Spleen (tissue), 11 donors: ENCODE data around the gene TAOK2. TPM values are rescaled to one million over a fixed set of nuclear protein-coding genes. Genes with fewer than 3 reads are reported as not detected.

ENCODE experiments used
- DNase-seq: peaks from one replicate; pipeline ENCODE4 v3.0.0-alpha.2; 2020
- H3K27ac ChIP-seq, 8 donors: fragments of 200-600 bp; sonication (generic) in 7 of 8; 1 replicate in 4 of 8; 2 replicates in 4 of 8; pipeline versions ENCODE4 v1.5.0 to v1.8.0; 2016 to 2021; ENCODE audit warnings: inconsistent platforms in 4 of 8, mild to moderate bottlenecking in 4 of 8, moderate library complexity in 1 of 8
- H3K27me3 ChIP-seq, 7 donors: fragments of 200-600 bp; sonication (generic) in 6 of 7; replicated peaks in 1 of 7; 1 replicate in 4 of 7; 2 replicates in 3 of 7; pipeline versions ENCODE4 v1.5.0 to v1.8.0; 2016 to 2021; ENCODE audit warnings: inconsistent platforms in 3 of 7, mild to moderate bottlenecking in 1 of 7
- H3K36me3 ChIP-seq, 6 donors: fragments of 200-600 bp; sonication (generic) in 5 of 6; 1 replicate in 4 of 6; 2 replicates in 2 of 6; pipeline versions ENCODE4 v1.5.0 to v1.8.0; 2016 to 2021; ENCODE audit warnings: inconsistent platforms in 2 of 6
- H3K4me1 ChIP-seq, 6 donors: fragments of 200-600 bp; sonication (generic) in 5 of 6; 1 replicate in 3 of 6; 2 replicates in 3 of 6; pipeline versions ENCODE4 v1.5.0 to v1.8.0; 2016 to 2021; ENCODE audit warnings: inconsistent platforms in 3 of 6
- H3K4me3 ChIP-seq, 8 donors: fragments of 200-600 bp; sonication (generic) in 7 of 8; 1 replicate in 4 of 8; 2 replicates in 4 of 8; pipeline versions ENCODE4 v1.5.0 to v1.8.0; 2016 to 2021; ENCODE audit warnings: inconsistent platforms in 4 of 8, mild to moderate bottlenecking in 4 of 8, moderate library complexity in 2 of 8
- H3K9me3 ChIP-seq, 8 donors: fragments of 200-600 bp; sonication (generic) in 7 of 8; 1 replicate in 4 of 8; 2 replicates in 4 of 8; pipeline versions ENCODE4 v1.5.0 to v1.8.0; 2016 to 2021; ENCODE audit warnings: inconsistent platforms in 4 of 8
- CTCF ChIP-seq, 11 experiments: fragments of 200-600 bp in 7 of 11; fragments of 450-650 bp in 4 of 11; sonication (generic) in 4 of 11; IDR thresholded peaks in 8 of 11; conservative IDR thresholded peaks in 3 of 11; 1 replicate in 7 of 11; 2 replicates in 4 of 11; pipeline versions ENCODE4 v1.4.0 to v1.8.0; 2016 to 2021; ENCODE audit warnings: antibody characterized with exemption in 11 of 11, inconsistent platforms in 4 of 11, mild to moderate bottlenecking in 1 of 11
- POLR2A ChIP-seq, 3 donors: fragments of 450-650 bp; IDR thresholded peaks; one replicate each; pipeline ENCODE4 v1.5.1; 2017; ENCODE audit warnings: antibody characterized with exemption in 3 of 3, mild to moderate bottlenecking in 1 of 3
- POLR2AphosphoS5 ChIP-seq, 3 donors: sonication (generic); formaldehyde crosslinking; IDR thresholded peaks; one replicate each; pipeline ENCODE4 v1.5.1; 2017; ENCODE audit warnings: antibody characterized with exemption in 3 of 3
- WGBS, 5 donors: extraction: QIAGEN DNeasy Blood & Tissue Kit in 3 of 5; methylation state at CpG; one replicate each; pipeline versions ENCODE4 v1.1.5 to v1.1.7; 2013 to 2018; 5-methylcytosine and 5-hydroxymethylcytosine counted together
- intact Hi-C: fragments of 100-400 bp; cut with DNase I; formaldehyde crosslinking; loops from one replicate; pipeline ENCODE4 v1.15.0; 2023; ENCODE audit warnings: low total_unique reads
- polyA plus RNA-seq, 3 donors: library from polyadenylated mRNA; stranded (reverse); fragments of 200-250 nt; gene quantifications; one replicate each; pipeline ENCODE4 v1.2.1, GENCODE V29; 2013
- total RNA-seq, 7 donors: library from RNA; depleted of rRNA in 3 of 7; stranded (reverse); fragments of >200 nt in 3 of 7; fragmentation: NEBNext Ultra II Directional in 4 of 7; extraction: Animal tissue kit (Norgen Biotek cat#: 25700) in 4 of 7; gene quantifications; one replicate each; pipeline versions ENCODE4 v1.1.0 to v1.2.1, GENCODE V29; 2016 to 2021
- donor health status: healthy with polysubstance abuse.
- donor health status: DM: no; HTN: no; CAD: no; lungs with moderate emphysema.
- donor health status: DM: no; HTN: no; CAD: no.
- donor health status: Bipolar disorder and iron deficiency.
- donor health status: healthy.
- donor health status: DM: no; HTN: no; CAD: no.
- donor health status: DM: yes; HTN: yes; CAD: no.

Gene TAOK2
- total and polyA plus RNA-seq, 10 donors = 13.2 to 96.5 (median 71.6) TPM

- intact Hi-C loops = no loop called here
- H3K4me1 ChIP-seq = peaks cover 0 to 21% (median 12%) of the 10 kb centered on the region in 6 donors
- H3K36me3 ChIP-seq = no peaks in the 10 kb centered on the region
- H3K27me3 ChIP-seq = peaks cover 7 to 100% (median 58%) of the 10 kb centered on the region in 7 donors
- H3K4me3 ChIP-seq = no peak overlapping the region
- TF ChIP-seq POLR2AphosphoS5 (IDR thresholded peaks at IDR 0.05) (no peak), POLR2A (IDR thresholded peaks at IDR 0.05) (no peak), CTCF (IDR thresholded peaks at IDR 0.05 in 8 of 11, conservative IDR thresholded peaks at IDR 0.05 in 3 of 11) (no peak)
- H3K27ac ChIP-seq = no peak overlapping the region
- WGBS, 5 donors = 22 to 26% (median 25%) methylated on average over 23 of the region's 23 CpGs
- DNase-seq = no peak
- H3K9me3 ChIP-seq = no peaks in the 10 kb centered on the region
These were observed 56.5 kb downstream of the TAOK2 start for GRCh38 chr16:30030011-30030685.

GRCh38 chr16:30030841-30031413 lies 57.3 kb downstream of the TAOK2 start, which contains the start of gene TLCD3B:
Gene TLCD3B (minus strand): TSS chr16:30031271. CDS start chr16:30030527, 744 bp downstream.
- Histone ChIP-seq H3K27me3 (peaks cover 7 to 100% (median 58%) of the 10 kb centered on the region in 7 donors), H3K9me3 (no peaks in the 10 kb centered on the region), H3K4me1 (peaks cover 0 to 21% (median 12%) of the 10 kb centered on the region in 6 donors), H3K4me3 (peak within 1 kb of the TSS in 1 of 8 donors; percentile 40), H3K36me3 (no peaks in the 10 kb centered on the region), H3K27ac (no peak within 1 kb of the TSS)
- 1 to 4% (median 2%) methylated on average over 15 to 27 of the region's 27 CpGs for whole genome bisulfite sequencing, 5 donors
- DNase-seq = no peak
- intact Hi-C loops = no loop called here
- no peak for TF ChIP-seq CTCF (IDR thresholded peaks at IDR 0.05 in 8 of 11, conservative IDR thresholded peaks at IDR 0.05 in 3 of 11)
- TF ChIP-seq POLR2A (IDR thresholded peaks at IDR 0.05) = no peak
- TF ChIP-seq POLR2AphosphoS5 (IDR thresholded peaks at IDR 0.05) = no peak

GRCh38 chr16:30031477-30031918 lies 57.8 kb downstream of the TAOK2 start:
- 16 to 25% (median 21%) methylated on average over 8 to 11 of the region's 11 CpGs for WGBS, 5 donors
- no peak for DNase-seq
- Histone ChIP-seq H3K4me3 (peak overlapping the region in 1 of 8 donors; percentile 40), H3K27me3 (peaks cover 7 to 100% (median 58%) of the 10 kb centered on the region in 7 donors), H3K36me3 (no peaks in the 10 kb centered on the region), H3K27ac (no peak overlapping the region), H3K4me1 (peaks cover 0 to 21% (median 12%) of the 10 kb centered on the region in 6 donors), H3K9me3 (no peaks in the 10 kb centered on the region)
- intact Hi-C loops = no loop called here
- TF ChIP-seq POLR2A (IDR thresholded peaks at IDR 0.05) = no peak

- Histone ChIP-seq H3K27ac (no peak overlapping the region), H3K36me3 (no peaks in the 10 kb centered on the region), H3K9me3 (no peaks in the 10 kb centered on the region), H3K4me1 (peaks cover 0 to 21% (median 12%) of the 10 kb centered on the region in 6 donors), H3K4me3 (no peak overlapping the region), H3K27me3 (peaks cover 7 to 94% (median 58%) of the 10 kb centered on the region in 7 donors)
- WGBS, 5 donors = 25 to 30% (median 26%) methylated on average over 12 of the region's 12 CpGs
- intact Hi-C loops = no loop called here
- no peak for DNase-seq
- TF ChIP-seq CTCF (IDR thresholded peaks at IDR 0.05 in 8 of 11, conservative IDR thresholded peaks at IDR 0.05 in 3 of 11) = peak in 10 of 11 experiments; percentile 33 to 84 (median 70)
- no peak for TF ChIP-seq POLR2A (IDR thresholded peaks at IDR 0.05)
These were observed 58.6 kb downstream of the TAOK2 start for GRCh38 chr16:30032083-30032819.
